OCI-LY1 (cell line): ENCODE results near the gene MAP4K1.

Experiments used
- H2AFZ ChIP-seq: fragments of 200-600 bp; sonication (generic), shearing (Covaris generic); 2 replicates; pipeline ENCODE4 v1.6.0; 2014; ENCODE audit warnings: antibody characterized with exemption, mild to moderate bottlenecking, low read length
- H3F3A ChIP-seq: fragments of 200-600 bp; sonication (generic), shearing (Covaris generic); 2 replicates; pipeline ENCODE4 v1.6.0; 2014; ENCODE audit warnings: mild to moderate bottlenecking, antibody characterized with exemption, low read length, moderate library complexity; ENCODE audit not compliant: insufficient read depth
- H3K27ac ChIP-seq: fragments of 200-600 bp; sonication (generic); 2 replicates; pipeline ENCODE4 v1.5.1; 2014; ENCODE audit warnings: low read length, mixed run types, mild to moderate bottlenecking, low read depth; ENCODE audit not compliant: poor library complexity, severe bottlenecking
- H3K27me3 ChIP-seq: fragments of 200-600 bp; sonication (generic); 2 replicates; pipeline ENCODE4 v1.6.0; 2014; ENCODE audit warnings: antibody characterized with exemption, mild to moderate bottlenecking, low read length, moderate library complexity; ENCODE audit not compliant: insufficient read depth
- H3K36me3 ChIP-seq: fragments of 200-600 bp; sonication (generic); 2 replicates; pipeline ENCODE4 v1.6.1; 2014; ENCODE audit warnings: mild to moderate bottlenecking, antibody characterized with exemption, low read length, moderate library complexity, mixed read lengths; ENCODE audit not compliant: insufficient read depth
- H3K4me1 ChIP-seq: fragments of 200-600 bp; sonication (generic); 2 replicates; pipeline ENCODE4 v1.5.1; 2014; ENCODE audit warnings: mild to moderate bottlenecking, low read length, moderate library complexity; ENCODE audit not compliant: insufficient read depth, severe bottlenecking
- H3K4me2 ChIP-seq: fragments of 200-600 bp; sonication (generic), shearing (Covaris generic); 2 replicates; pipeline ENCODE4 v1.6.1; 2014; ENCODE audit warnings: low read length
- H3K4me3 ChIP-seq: fragments of 200-600 bp; sonication (generic); 2 replicates; pipeline ENCODE4 v1.5.1; 2014; ENCODE audit warnings: low read length, low read depth, mild to moderate bottlenecking, mixed read lengths; ENCODE audit not compliant: poor library complexity, severe bottlenecking
- H3K79me2 ChIP-seq: fragments of 200-600 bp; shearing (Covaris generic); 2 replicates; pipeline ENCODE4 v1.6.1; 2016; ENCODE audit warnings: mixed run types, low read length, mixed read lengths; ENCODE audit not compliant: insufficient read depth
- H3K9ac ChIP-seq: fragments of 200-600 bp; sonication (generic), shearing (Covaris generic); 2 replicates; pipeline ENCODE4 v1.6.1; 2014; ENCODE audit warnings: mild to moderate bottlenecking, low read length, mixed read lengths
- H3K9me2 ChIP-seq: fragments of 200-600 bp; sonication (generic), shearing (Covaris generic); 2 replicates; pipeline ENCODE4 v1.6.1; 2014; ENCODE audit warnings: low read depth, mild to moderate bottlenecking, low read length, mixed read lengths
- H3K9me3 ChIP-seq: fragments of 200-600 bp; shearing (Covaris generic); 2 replicates; pipeline ENCODE4 v1.6.1; 2014; ENCODE audit warnings: low read length, mixed read lengths
- H4K20me1 ChIP-seq: fragments of 200-600 bp; sonication (generic), shearing (Covaris generic); 2 replicates; pipeline ENCODE4 v1.6.0; 2016; ENCODE audit warnings: mild to moderate bottlenecking, low read length; ENCODE audit not compliant: insufficient read depth
- EZH2 ChIP-seq: fragments of 200-600 bp; sonication (generic), shearing (Covaris generic); IDR thresholded peaks from 2 replicates; pipeline ENCODE4 v1.8.0; 2017; ENCODE audit warnings: borderline replicate concordance, mixed run types, mild to moderate bottlenecking, antibody characterized with exemption, low read length, moderate library complexity, mixed read lengths
- TF ChIP-seq, protein P1 (sequence below): fragments of 200-600 bp; sonication (generic), shearing (Covaris generic); IDR thresholded peaks from 2 replicates; pipeline ENCODE4 v1.5.1; 2017; ENCODE audit warnings: mild to moderate bottlenecking, antibody characterized with exemption, low read length, moderate library complexity, mixed read lengths

MAP4K1 gene

DNA sequence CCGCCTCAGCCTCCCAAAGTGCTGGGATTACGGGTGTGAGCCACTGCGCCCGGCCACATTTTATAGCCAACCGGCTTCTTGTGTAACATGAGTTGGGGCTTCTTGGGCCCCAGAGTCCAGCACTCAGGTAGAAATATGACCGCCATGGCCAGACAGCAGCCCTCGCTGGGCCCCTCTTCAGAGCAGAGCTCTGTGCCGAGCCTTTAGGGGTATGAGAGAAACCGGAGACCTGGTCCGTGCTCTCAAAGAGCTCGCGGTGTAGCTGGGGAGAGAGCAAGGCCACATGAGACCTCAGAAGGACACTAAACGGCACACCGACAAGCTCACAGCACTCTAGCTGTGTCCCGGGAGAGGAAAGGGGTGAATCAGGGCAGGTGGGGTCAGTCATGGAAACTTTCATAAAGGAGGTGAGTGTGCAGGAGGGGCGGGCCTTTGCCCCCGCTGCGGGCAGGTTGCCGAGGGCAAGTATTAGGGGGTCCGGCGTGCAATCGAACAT is 45.5 kb upstream of the MAP4K1 start:
- Histone ChIP-seq H3K4me3 (no peak overlapping the region), H3K27me3 (no peaks in the 10 kb centered on the region), H2AFZ (no peak overlapping the region), H3K4me2 (no peak overlapping the region), H3K4me1 (peaks cover 46% of the 10 kb centered on the region), H4K20me1 (no peaks in the 10 kb centered on the region), H3F3A (no peaks in the 10 kb centered on the region), H3K79me2 (peaks cover 37% of the 10 kb centered on the region), H3K9me3 (no peaks in the 10 kb centered on the region), H3K9ac (no peak overlapping the region), H3K36me3 (peaks cover 4% of the 10 kb centered on the region; the same call in 1 of the 2 replicates), H3K9me2 (no peaks in the 10 kb centered on the region), H3K27ac (no peak overlapping the region)
- TF ChIP-seq, protein P1, sequence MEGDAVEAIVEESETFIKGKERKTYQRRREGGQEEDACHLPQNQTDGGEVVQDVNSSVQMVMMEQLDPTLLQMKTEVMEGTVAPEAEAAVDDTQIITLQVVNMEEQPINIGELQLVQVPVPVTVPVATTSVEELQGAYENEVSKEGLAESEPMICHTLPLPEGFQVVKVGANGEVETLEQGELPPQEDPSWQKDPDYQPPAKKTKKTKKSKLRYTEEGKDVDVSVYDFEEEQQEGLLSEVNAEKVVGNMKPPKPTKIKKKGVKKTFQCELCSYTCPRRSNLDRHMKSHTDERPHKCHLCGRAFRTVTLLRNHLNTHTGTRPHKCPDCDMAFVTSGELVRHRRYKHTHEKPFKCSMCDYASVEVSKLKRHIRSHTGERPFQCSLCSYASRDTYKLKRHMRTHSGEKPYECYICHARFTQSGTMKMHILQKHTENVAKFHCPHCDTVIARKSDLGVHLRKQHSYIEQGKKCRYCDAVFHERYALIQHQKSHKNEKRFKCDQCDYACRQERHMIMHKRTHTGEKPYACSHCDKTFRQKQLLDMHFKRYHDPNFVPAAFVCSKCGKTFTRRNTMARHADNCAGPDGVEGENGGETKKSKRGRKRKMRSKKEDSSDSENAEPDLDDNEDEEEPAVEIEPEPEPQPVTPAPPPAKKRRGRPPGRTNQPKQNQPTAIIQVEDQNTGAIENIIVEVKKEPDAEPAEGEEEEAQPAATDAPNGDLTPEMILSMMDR = no peak
- no peak for TF ChIP-seq EZH2

DNA sequence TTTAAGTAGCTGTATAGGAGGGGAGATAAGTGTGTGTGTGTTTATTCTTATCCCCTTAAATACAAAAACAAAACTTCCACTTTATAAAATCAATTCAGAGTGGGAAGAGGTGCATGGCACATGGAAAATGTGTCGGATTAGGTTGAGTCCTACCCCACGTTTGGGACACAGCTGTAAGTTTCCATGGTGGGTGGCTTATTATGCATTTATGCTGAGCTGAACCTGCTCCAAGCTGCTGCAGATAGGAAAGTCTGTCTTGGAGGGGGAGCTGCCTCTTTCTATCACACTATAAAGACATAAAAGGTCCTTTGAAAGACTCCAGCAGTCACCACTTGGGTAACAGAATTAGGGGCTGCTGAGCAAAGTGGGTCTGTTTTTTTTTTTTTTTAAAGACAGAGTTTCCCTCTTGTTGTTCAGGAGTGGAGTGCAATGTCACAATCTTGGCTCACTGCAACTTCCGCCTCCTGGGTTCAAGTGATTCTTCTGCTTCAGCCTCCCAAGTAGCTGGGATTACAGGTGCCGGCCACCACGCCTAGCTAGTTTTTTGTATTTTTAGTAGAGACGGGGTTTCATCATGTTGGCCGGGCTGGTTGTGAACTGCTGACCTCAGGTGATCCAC is 44.9 kb upstream of the MAP4K1 start:
- Histone ChIP-seq H3K27ac (no peak overlapping the region), H3K27me3 (no peaks in the 10 kb centered on the region), H3K9me2 (no peaks in the 10 kb centered on the region), H3K4me2 (no peak overlapping the region), H3K4me3 (no peak overlapping the region), H3F3A (no peaks in the 10 kb centered on the region), H2AFZ (no peak overlapping the region), H3K9me3 (no peaks in the 10 kb centered on the region), H3K9ac (no peak overlapping the region), H3K4me1 (peaks cover 41% of the 10 kb centered on the region), H3K36me3 (peaks cover 8% of the 10 kb centered on the region; the same call in 1 of the 2 replicates), H3K79me2 (peaks cover 42% of the 10 kb centered on the region), H4K20me1 (no peaks in the 10 kb centered on the region)
- no peak for TF ChIP-seq EZH2
- TF ChIP-seq, protein P1 = no peak

DNA sequence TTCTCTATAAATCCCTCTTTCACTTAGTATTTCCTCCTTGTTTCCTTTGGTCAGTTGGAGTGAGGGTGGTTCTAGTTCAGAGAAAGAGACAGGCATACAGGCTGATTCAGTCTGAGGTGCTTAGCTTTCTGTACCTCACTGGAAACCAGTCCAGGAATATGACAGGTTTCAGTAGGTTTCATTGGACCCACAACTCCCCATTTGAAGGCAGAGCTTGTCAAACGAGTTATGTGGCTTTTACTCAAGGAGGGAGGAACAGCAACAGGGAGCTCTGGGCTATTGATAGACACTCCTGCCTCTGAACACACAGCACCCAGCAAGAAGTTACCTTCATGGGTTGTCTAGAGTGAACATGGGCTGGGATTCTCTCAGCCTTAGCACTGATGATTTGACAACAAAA is 44.2 kb upstream of the MAP4K1 start:
- H3K27me3 ChIP-seq = no peaks in the 10 kb centered on the region
- H3K4me1 ChIP-seq = peaks cover 34% of the 10 kb centered on the region
- no peak overlapping the region for H3K27ac ChIP-seq
- peaks cover 42% of the 10 kb centered on the region for H3K79me2 ChIP-seq
- no peak overlapping the region for H2AFZ ChIP-seq
- no peak overlapping the region for H3K9ac ChIP-seq
- H3F3A ChIP-seq = no peaks in the 10 kb centered on the region
- no peaks in the 10 kb centered on the region for H3K9me3 ChIP-seq
- no peak overlapping the region for H3K4me2 ChIP-seq
- TF ChIP-seq, protein P1 = no peak
- TF ChIP-seq EZH2 = no peak
- H3K36me3 ChIP-seq = peaks cover 12% of the 10 kb centered on the region; the same call in 1 of the 2 replicates
- H3K9me2 ChIP-seq = no peaks in the 10 kb centered on the region
- H3K4me3 ChIP-seq = no peak overlapping the region
- no peaks in the 10 kb centered on the region for H4K20me1 ChIP-seq
